Subcutaneous adipose tissue (tissue), 4 donors: ENCODE data around the gene NUP133. TPM values are rescaled to one million over a fixed set of nuclear protein-coding genes. Genes with fewer than 3 reads are reported as not detected.

Source experiments
- total RNA-seq, 4 donors: library from RNA; depleted of rRNA; stranded (reverse); fragments of >200 nt; gene quantifications; one replicate each; pipeline ENCODE4 v1.1.0, GENCODE V29; 2016
- TF ChIP-seq, protein P1 (sequence below): fragments of 450-650 bp; IDR thresholded peaks from one replicate; pipeline ENCODE4 v1.5.1; 2016; ENCODE audit warnings: low read depth, mild to moderate bottlenecking, control low read depth, antibody characterized with exemption, moderate library complexity

NUP133 gene
- total RNA-seq, 4 donors from 2014 or later, result 22.6 to 52.5 (median 25.8) TPM

DNA sequence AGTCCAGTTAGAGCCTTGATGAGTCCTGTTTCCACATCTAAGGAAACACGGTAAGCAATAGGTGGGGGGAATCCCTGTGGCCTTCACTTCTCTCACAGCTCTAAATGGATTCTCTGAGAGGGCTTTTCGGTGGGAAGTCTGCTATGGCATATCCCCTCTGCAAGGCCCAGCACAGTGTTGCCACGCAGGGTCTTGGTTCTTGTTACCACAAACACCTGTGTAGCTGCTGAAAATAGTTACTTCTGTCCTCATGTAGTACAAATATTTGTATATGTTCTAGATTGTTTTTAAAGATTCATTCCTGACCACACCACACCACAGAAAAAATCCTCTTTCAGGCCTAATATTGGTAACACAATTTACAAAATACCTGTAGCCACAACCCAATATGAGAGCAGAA, 79.9 kb downstream of the NUP133 start:
- TF ChIP-seq, protein P1, sequence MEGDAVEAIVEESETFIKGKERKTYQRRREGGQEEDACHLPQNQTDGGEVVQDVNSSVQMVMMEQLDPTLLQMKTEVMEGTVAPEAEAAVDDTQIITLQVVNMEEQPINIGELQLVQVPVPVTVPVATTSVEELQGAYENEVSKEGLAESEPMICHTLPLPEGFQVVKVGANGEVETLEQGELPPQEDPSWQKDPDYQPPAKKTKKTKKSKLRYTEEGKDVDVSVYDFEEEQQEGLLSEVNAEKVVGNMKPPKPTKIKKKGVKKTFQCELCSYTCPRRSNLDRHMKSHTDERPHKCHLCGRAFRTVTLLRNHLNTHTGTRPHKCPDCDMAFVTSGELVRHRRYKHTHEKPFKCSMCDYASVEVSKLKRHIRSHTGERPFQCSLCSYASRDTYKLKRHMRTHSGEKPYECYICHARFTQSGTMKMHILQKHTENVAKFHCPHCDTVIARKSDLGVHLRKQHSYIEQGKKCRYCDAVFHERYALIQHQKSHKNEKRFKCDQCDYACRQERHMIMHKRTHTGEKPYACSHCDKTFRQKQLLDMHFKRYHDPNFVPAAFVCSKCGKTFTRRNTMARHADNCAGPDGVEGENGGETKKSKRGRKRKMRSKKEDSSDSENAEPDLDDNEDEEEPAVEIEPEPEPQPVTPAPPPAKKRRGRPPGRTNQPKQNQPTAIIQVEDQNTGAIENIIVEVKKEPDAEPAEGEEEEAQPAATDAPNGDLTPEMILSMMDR, result no peak

DNA sequence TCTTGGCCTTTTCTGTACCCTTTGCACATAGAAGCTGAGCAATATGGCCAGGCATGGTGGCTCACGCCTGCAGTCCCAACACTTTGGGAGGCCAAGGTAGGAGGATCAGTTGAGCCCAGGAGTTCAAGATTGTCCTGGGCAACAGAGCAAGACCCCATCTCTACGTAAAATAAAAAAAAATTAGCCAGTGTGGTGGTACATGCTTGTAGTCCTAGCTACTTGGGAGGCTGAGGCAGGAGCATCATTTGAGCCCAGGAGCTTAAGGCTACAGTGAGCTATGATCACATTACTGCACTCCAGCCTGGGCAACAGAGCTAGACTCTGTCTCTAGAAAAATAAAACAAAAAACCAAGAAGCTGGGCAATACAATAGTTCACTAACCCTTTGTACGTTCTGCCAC, 80.6 kb downstream of the NUP133 start:
- TF ChIP-seq, protein P1, result no peak

DNA sequence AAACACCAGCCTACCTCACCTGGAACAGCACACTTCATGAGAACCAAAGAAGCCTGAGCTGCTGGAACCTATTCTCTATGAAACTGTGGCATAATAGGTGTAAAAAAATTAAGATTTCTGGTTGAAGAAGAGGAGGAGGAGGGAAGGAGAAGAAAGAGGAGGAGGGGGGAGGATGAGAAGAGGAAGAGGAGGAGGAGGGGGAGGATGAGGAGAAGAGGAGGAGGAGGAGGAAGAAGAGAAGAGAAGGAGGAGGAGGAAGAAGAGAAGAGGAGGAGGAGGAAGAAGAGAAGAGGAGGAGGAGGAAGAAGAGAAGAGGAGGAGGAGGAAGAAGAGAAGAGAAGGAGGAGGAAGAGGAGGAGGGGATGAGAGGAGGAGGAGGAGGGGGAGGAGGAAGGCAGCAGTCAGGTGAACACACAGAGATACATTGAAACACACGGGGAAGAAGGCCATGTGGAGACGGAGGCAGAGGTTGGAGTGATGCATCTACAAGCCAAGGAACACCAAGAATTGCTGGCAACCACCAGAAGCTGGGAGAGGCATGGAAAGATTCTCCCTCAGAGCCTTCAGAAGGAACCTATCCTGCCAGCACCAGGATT, 82.5 kb downstream of the NUP133 start:
- TF ChIP-seq, protein P1, result no peak

DNA sequence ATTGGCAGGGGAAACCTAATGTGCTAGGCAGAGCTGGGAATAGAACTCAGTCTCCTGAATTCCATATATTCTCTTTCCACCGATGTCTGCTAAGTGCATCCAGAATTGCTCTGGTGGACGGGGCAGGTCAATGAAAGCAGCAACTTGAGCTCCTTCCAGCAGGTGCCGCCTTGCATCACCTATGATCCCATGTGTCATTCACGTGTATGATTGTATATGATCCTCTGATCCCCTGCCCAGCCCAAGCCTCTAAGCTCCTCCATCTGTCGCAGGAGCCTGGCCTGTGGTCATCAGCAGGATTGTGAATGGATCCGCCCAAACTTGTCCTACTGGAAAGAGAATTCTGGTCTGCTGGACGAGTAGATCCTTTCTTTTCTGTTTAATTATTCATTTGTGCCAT, 87.4 kb downstream of the NUP133 start:
- TF ChIP-seq, protein P1, result no peak

DNA sequence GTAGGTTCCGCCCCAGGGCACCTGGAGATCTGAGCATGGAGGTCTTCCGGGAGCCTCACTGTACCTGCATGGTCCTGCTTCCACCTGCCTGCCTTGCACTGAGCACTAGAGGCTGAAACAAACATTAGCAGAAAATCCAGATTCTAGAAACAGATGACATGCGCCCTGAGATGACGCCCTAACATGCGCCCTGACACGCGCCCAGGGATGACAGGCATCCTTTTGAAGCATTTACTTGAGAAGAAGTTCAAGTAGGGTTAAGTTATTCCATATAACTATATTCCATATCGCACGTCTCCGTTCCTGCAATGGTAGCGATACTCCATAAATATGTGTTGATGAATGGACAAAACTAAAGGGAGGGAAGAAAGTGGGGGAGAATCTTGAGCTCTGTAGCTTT, 87.9 kb downstream of the NUP133 start:
- TF ChIP-seq, protein P1, result no peak

DNA sequence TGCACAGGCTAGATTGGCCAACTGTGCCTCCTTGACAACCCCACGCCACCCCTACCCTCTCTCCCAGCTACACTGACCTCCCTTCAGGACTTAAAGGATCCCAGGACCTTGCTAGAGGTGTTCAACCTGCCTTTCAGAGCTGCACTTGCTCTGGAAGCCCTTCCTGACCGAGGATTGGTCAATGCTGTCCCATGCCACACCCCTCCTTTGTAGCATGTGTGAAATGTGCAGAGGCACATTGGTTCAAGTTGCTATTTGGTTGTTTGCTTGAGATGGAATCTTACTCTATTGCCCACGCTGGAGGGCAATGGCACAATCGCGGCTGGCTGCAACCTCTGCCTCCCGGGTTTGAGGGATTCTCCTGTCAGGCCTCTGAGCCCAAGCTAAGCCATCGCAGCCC, 96.1 kb downstream of the NUP133 start:
- TF ChIP-seq, protein P1, result no peak

DNA sequence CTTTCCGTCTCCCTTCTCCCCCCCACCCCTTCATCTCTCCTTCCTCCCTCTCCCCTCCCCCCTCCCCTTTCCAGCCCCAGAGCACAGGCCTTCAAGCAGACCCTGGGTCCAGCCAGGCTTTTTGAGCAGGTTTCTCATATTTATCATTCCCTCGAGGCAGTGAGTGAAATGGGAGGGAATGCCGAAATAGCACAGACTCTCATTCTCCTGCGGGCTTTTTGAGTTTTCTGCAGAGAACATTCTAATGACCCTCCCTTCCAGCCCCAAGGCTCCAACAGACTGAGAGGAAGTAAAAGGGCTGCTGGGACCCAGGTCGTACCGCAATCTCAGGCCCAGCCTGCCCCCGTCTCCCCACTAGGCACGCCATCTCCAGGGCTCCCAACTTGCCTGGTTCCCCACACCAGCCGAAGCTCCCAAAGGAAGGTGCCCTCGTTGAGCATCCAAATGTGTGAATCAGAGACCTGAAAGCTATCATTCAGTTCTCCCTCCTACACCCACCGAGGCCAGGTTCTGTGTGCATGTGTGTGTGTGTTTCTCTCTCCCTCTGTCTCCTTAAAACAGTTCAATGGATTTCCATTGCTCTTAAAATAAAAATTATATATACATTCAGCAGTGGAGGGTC, 96.6 kb downstream of the NUP133 start:
- TF ChIP-seq, protein P1, result no peak
